ENCODE data around the gene STX19. TPM values are rescaled to one million over a fixed set of nuclear protein-coding genes. Genes with fewer than 3 reads are reported as not detected.
A peak's percentile ranks its signal among the peaks of the same experiment; 100 is the strongest.

STX19 gene
- total and polyA plus RNA-seq, 2 donors (not counting 3 experiments of a cell fraction or from before 2014, with no cell fraction given): not detected

DNA sequence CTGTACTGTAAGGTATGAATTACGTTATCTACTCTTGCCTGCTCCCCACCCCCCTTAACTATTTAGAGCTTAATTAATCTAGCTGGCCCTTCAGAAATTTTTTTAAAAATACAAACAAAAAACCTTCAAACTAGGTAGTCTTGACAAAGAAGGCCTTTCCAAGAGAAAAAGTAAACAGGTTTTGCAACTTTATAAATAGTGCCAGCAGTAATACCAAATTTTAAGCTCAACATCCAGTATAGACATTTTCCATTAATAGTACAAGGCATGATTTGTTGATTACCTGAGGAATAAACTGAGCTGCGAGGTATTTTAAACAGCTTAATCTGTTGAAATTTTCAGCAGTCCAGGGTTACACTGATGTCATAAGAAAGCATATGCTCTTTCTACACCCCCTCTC, 20.1 kb downstream of the STX19 start:
- H3K4me2 ChIP-seq (ENCODE audit: insufficient read depth, low read length): no peak overlapping the region
- intact Hi-C loops (cut with micrococcal nuclease) (loop anchor here (10.0 kb wide), 2 partner anchors 63 to 247 kb away; no protein-coding TSS in a partner anchor), dilution Hi-C loops (cut with MboI; ENCODE audit: extremely low pct_ligation_motif_present, low sequenced_read_pairs) (no loop called here)
- H3K27ac ChIP-seq (ENCODE audit: insufficient read depth, low read depth, low read length): no peak overlapping the region
- H4K20me1 ChIP-seq (replicated peaks; ENCODE audit: control insufficient read depth, extremely low read depth, insufficient read depth, low read length): no peaks in the 10 kb centered on the region
- no peaks in the 10 kb centered on the region for H3K79me2 ChIP-seq (ENCODE audit: control insufficient read depth, insufficient read depth, low read length)
- ChIA-PET CTCF (interaction anchor here (0.7 to 1.4 kb wide), 4 partner anchors 9 to 61 kb away, joined by 3 to 8 read pairs (median 3); no protein-coding TSS in a partner anchor), POLR2A (no interaction called here)
- H3K36me3 ChIP-seq (ENCODE audit: control insufficient read depth in 2 of 2, extremely low read depth in 1 of 2, insufficient read depth in 2 of 2, low read length in 2 of 2): no peaks in the 10 kb centered on the region
- no peak overlapping the region for H3K9ac ChIP-seq (replicated peaks; ENCODE audit: extremely low read depth, insufficient read depth, low read length)
- H3K9me1 ChIP-seq (replicated peaks; ENCODE audit: control insufficient read depth, extremely low read depth, insufficient read depth, low read length): no peaks in the 10 kb centered on the region
- H3K27me3 ChIP-seq (ENCODE audit: control insufficient read depth in 2 of 2, insufficient read depth in 2 of 2, low read length in 2 of 2): no peaks in the 10 kb centered on the region
- H2AFZ ChIP-seq (ENCODE audit: low read depth, low read length): no peak overlapping the region
- peaks cover 9% of the 10 kb centered on the region for H3K4me1 ChIP-seq (ENCODE audit: control insufficient read depth, extremely low read depth, insufficient read depth, low read length)
- no peak overlapping the region for H3K4me3 ChIP-seq (replicated peaks in 1 of 3; ENCODE audit: insufficient read depth in 1 of 3, low read depth in 1 of 3, low read length in 3 of 3)
- H3K9me3 ChIP-seq (replicated peaks; ENCODE audit: control insufficient read depth, insufficient read depth, low read length): no peaks in the 10 kb centered on the region
- BruUV-seq (replicated peaks): no TSS peak
- TF ChIP-seq GATA2 (IDR thresholded peaks at IDR 0.05; ENCODE audit: insufficient read depth, insufficient read length, low read depth, low read length) (no peak), EZH2 (IDR thresholded peaks at IDR 0.05; ENCODE audit: borderline replicate concordance, low read depth, low read length, severe bottlenecking) (no peak), FOS (IDR thresholded peaks at IDR 0.05; ENCODE audit: borderline replicate concordance, insufficient read depth, low read length) (no peak), POLR2AphosphoS5 (IDR thresholded peaks at IDR 0.05; ENCODE audit: insufficient read depth, low read depth, low read length) (no peak), MYC (IDR thresholded peaks at IDR 0.05; ENCODE audit: low read depth, low read length) (no peak)
- FAIRE-seq (no peak), DNase-seq (ENCODE audit: low read depth, low spot score) (no peak)

DNA sequence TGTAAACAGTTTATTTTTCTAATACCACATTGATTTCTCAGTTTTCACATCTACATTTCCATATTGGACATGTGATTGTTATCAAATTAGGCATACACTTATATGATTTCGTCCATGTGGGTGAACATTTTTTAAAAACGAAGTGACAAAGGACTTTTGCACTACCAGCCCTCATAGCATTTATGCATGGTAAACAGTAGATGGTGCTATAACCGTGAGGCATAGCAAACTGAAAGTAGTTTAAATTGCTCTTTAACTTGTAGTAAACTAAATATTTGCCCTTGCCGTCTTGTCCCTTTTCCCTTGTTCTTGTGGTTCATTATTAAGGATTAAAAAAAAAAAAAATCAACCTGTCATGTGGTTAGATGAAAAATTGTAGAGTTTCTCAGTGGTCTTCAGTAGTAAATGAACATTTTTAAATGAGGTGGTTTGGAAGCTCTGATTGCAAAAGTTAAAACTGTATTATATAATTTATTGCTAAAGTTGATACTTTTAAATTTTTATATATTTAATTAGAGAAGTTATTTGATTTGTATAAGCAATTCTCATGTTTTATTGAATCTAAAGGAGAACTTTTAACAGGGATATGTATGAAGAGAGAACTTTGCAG, 24.0 kb downstream of the STX19 start:
- peak; percentile 73 for DNase-seq (ENCODE audit: low read depth, low spot score)
- intact Hi-C loops (cut with micrococcal nuclease): loop anchor here (1.0 to 10.0 kb wide), 6 partner anchors 24 to 250 kb away; partner anchors contain the start of genes ARL13B, DHFR2 and NSUN3
- Histone ChIP-seq H4K20me1 (replicated peaks; ENCODE audit: control insufficient read depth, extremely low read depth, insufficient read depth, low read length) (no peaks in the 10 kb centered on the region), H3K27ac (ENCODE audit: insufficient read depth, low read depth, low read length) (no peak overlapping the region), H3K79me2 (ENCODE audit: control insufficient read depth, insufficient read depth, low read length) (no peaks in the 10 kb centered on the region), H2AFZ (ENCODE audit: low read depth, low read length) (peak overlapping the region; percentile 45), H3K9me3 (replicated peaks; ENCODE audit: control insufficient read depth, insufficient read depth, low read length) (no peaks in the 10 kb centered on the region), H3K36me3 (ENCODE audit: control insufficient read depth in 2 of 2, extremely low read depth in 1 of 2, insufficient read depth in 2 of 2, low read length in 2 of 2) (no peaks in the 10 kb centered on the region), H3K4me3 (replicated peaks in 1 of 3; ENCODE audit: insufficient read depth in 1 of 3, low read depth in 1 of 3, low read length in 3 of 3) (peak overlapping the region in 1 of 3 experiments; percentile 48), H3K4me2 (ENCODE audit: insufficient read depth, low read length) (peak overlapping the region; percentile 90), H3K9ac (replicated peaks; ENCODE audit: extremely low read depth, insufficient read depth, low read length) (peak overlapping the region; percentile 72), H3K9me1 (replicated peaks; ENCODE audit: control insufficient read depth, extremely low read depth, insufficient read depth, low read length) (no peaks in the 10 kb centered on the region), H3K4me1 (ENCODE audit: control insufficient read depth, extremely low read depth, insufficient read depth, low read length) (peaks cover 3% of the 10 kb centered on the region), H3K27me3 (ENCODE audit: control insufficient read depth in 2 of 2, insufficient read depth in 2 of 2, low read length in 2 of 2) (no peaks in the 10 kb centered on the region)
- no TSS peak for BruUV-seq (replicated peaks)
- dilution Hi-C loops (cut with MboI; ENCODE audit: extremely low pct_ligation_motif_present, low sequenced_read_pairs): no loop called here
- TF ChIP-seq CTCF (IDR thresholded peaks at IDR 0.05; ENCODE audit: extremely low read depth in 1 of 2, insufficient read depth in 1 of 2, low read depth in 1 of 2, low read length in 2 of 2): peak; percentile 61 to 64
- TF ChIP-seq POLR2A (IDR thresholded peaks at IDR 0.05; ENCODE audit: low read depth, low read length): no peak
- FAIRE-seq: peak; percentile 81
- POLR2A ChIA-PET: interaction anchor here (0.9 kb wide), 1 partner anchor 59 kb away, joined by 4 read pairs; the partner anchor contains the start of genes DHFR2 and NSUN3
- CTCF ChIA-PET: interaction anchor here (0.6 to 1.5 kb wide), 20 partner anchors 9 to 1722 kb away, joined by 3 to 34 read pairs (median 4); partner anchors contain the start of genes ARL13B, DHFR2, NSUN3 and PROS1
